GM12891 (cell line): ENCODE measurements around the gene PTPN3.

Experiments used
- PAX5 ChIP-seq: IDR thresholded peaks from 2 replicates; pipeline ENCODE4 v1.6.1; 2011; ENCODE audit warnings: low read length, moderate library complexity, mild to moderate bottlenecking; ENCODE audit not compliant: insufficient read depth, severe bottlenecking
- POLR2A ChIP-seq: IDR thresholded peaks from 2 replicates; pipeline ENCODE4 v1.6.1; 2011; ENCODE audit warnings: low read depth, low read length, control low read depth
- POLR2AphosphoS5 ChIP-seq: IDR thresholded peaks from 2 replicates; pipeline ENCODE4 v1.6.1; 2011; ENCODE audit warnings: low read depth, low read length, control low read depth
- SPI1 ChIP-seq: IDR thresholded peaks from 2 replicates; pipeline ENCODE4 v1.6.1; 2011; ENCODE audit warnings: low read depth, low read length, control low read depth
- TAF1 ChIP-seq: IDR thresholded peaks from 2 replicates; pipeline ENCODE4 v1.6.1; 2011; ENCODE audit warnings: low read depth, low read length, control low read depth

DNA sequence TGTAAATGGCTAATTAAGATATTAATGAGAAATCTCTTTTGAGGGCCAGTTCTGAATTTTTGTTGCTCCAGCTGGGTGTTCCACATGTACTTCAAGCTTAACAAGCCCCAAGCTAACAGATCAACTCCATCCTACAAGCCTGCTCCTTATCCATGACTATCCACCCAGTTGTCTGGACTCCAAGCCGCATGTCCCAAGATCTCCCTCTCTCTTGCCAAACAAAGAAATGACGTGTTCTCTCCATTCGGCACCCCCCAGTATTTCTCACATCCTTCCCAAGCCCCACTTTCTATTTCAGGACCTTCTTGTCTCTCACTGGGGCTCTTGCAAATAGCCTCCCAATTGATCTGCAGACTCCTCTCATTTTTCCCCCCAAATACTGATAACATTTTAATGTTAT, 15.8 kb upstream of the PTPN3 start:
- no peak for TF ChIP-seq SPI1
- no peak for TF ChIP-seq POLR2AphosphoS5
- no peak for TF ChIP-seq POLR2A
- no peak for TF ChIP-seq PAX5
- no peak for TF ChIP-seq TAF1
